Esophagus squamous epithelium (tissue), 4 donors: ENCODE data around the gene PTGS1.

Experiments
- POLR2A ChIP-seq, 4 donors: fragments of 450-650 bp; IDR thresholded peaks; one replicate each; pipeline ENCODE4 v1.6.1; 2017; ENCODE audit warnings: antibody characterized with exemption in 4 of 4, mild to moderate bottlenecking in 4 of 4, moderate library complexity in 3 of 4
- TF ChIP-seq, protein P1 (sequence below), 6 experiments: fragments of 450-650 bp in 4 of 6; fragments of 200-600 bp in 2 of 6; sonication (generic) in 2 of 6; IDR thresholded peaks; one replicate each; pipeline ENCODE4 v1.5.1; 2016 to 2019; ENCODE audit warnings: antibody characterized with exemption in 6 of 6, mild to moderate bottlenecking in 4 of 6, moderate library complexity in 4 of 6

DNA sequence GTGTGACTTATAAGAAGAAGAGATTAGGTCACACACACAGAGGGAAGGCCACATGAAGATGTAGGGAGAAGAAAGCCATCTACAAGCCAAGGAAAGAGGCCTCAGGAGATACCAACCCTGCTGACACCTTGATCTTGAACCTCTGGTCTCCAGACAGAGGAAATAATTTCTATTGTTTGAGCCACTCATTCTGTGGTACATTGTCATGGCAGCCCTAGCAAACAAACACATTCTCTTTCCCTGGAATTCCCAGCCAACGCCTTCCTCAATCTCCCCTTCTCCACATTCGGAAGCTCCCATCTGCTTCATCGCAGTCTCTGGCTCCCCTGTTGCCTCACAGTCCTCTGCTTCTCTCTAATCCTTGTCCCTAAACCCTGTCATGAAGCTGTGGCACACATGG, 16.7 kb downstream of the PTGS1 start:
- TF ChIP-seq, protein P1, sequence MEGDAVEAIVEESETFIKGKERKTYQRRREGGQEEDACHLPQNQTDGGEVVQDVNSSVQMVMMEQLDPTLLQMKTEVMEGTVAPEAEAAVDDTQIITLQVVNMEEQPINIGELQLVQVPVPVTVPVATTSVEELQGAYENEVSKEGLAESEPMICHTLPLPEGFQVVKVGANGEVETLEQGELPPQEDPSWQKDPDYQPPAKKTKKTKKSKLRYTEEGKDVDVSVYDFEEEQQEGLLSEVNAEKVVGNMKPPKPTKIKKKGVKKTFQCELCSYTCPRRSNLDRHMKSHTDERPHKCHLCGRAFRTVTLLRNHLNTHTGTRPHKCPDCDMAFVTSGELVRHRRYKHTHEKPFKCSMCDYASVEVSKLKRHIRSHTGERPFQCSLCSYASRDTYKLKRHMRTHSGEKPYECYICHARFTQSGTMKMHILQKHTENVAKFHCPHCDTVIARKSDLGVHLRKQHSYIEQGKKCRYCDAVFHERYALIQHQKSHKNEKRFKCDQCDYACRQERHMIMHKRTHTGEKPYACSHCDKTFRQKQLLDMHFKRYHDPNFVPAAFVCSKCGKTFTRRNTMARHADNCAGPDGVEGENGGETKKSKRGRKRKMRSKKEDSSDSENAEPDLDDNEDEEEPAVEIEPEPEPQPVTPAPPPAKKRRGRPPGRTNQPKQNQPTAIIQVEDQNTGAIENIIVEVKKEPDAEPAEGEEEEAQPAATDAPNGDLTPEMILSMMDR (IDR thresholded peaks at IDR 0.05) = no peak
- TF ChIP-seq POLR2A (IDR thresholded peaks at IDR 0.05) = no peak
